ENCODE results near the gene NAPA.

Gene NAPA

GRCh38 chr19:47480658-47481057 lies 34.2 kb downstream of the NAPA start:
- TF ChIP-seq POLR2A (IDR thresholded peaks at IDR 0.05; ENCODE audit: low read depth, low read length): no peak
- no peak for DNase-seq (ENCODE audit: insufficient read length, low spot score)

GRCh38 chr19:47479701-47480503 lies 35.0 kb downstream of the NAPA start:
- FAIRE-seq: no peak
- no peak for TF ChIP-seq POLR2A (IDR thresholded peaks at IDR 0.05; ENCODE audit: low read depth, low read length)
- no peak for DNase-seq (ENCODE audit: insufficient read length, low spot score)

More at GRCh38 chr19:47480658-47481057, 34.2 kb downstream of the NAPA start:
- no peak for FAIRE-seq

- DNase-seq (ENCODE audit: insufficient read length, low spot score) (no peak), FAIRE-seq (no peak)
- TF ChIP-seq POLR2A (IDR thresholded peaks at IDR 0.05; ENCODE audit: low read depth, low read length): no peak
Observed at GRCh38 chr19:47476438-47476972, 38.4 kb downstream of the NAPA start.

GRCh38 chr19:47475465-47475864 lies 39.4 kb downstream of the NAPA start:
- DNase-seq (ENCODE audit: insufficient read length, low spot score): no peak
- no peak for TF ChIP-seq POLR2A (IDR thresholded peaks at IDR 0.05; ENCODE audit: low read depth, low read length)
- no peak for FAIRE-seq

GRCh38 chr19:47473336-47473735 lies 41.5 kb downstream of the NAPA start:
- no peak for TF ChIP-seq POLR2A (IDR thresholded peaks at IDR 0.05; ENCODE audit: low read depth, low read length)
- FAIRE-seq: no peak
- no peak for DNase-seq (ENCODE audit: insufficient read length, low spot score)

GRCh38 chr19:47471733-47472457 lies 43.0 kb downstream of the NAPA start, which contains the start of gene SLC8A2:
SLC8A2 (minus strand) TSS chr19:47471893; CDS start chr19:47466403, 5,490 bp downstream.
- TF ChIP-seq POLR2A (IDR thresholded peaks at IDR 0.05; ENCODE audit: low read depth, low read length): no peak
- FAIRE-seq (no peak), DNase-seq (ENCODE audit: insufficient read length, low spot score) (peak; percentile 65)

GRCh38 chr19:47471381-47471732 lies 43.5 kb downstream of the NAPA start:
- FAIRE-seq (no peak), DNase-seq (ENCODE audit: insufficient read length, low spot score) (no peak)
- TF ChIP-seq POLR2A (IDR thresholded peaks at IDR 0.05; ENCODE audit: low read depth, low read length): no peak

GRCh38 chr19:47470447-47471195 lies 44.2 kb downstream of the NAPA start:
- DNase-seq (ENCODE audit: insufficient read length, low spot score) (no peak), FAIRE-seq (no peak)
- no peak for TF ChIP-seq POLR2A (IDR thresholded peaks at IDR 0.05; ENCODE audit: low read depth, low read length)

- no peak for DNase-seq (ENCODE audit: insufficient read length, low spot score)
- TF ChIP-seq POLR2A (IDR thresholded peaks at IDR 0.05; ENCODE audit: low read depth, low read length): no peak
- no peak for FAIRE-seq
Observed at GRCh38 chr19:47469719-47470118, 45.1 kb downstream of the NAPA start.

GRCh38 chr19:47469363-47469700 lies 45.5 kb downstream of the NAPA start:
- no peak for DNase-seq (ENCODE audit: insufficient read length, low spot score)
- no peak for TF ChIP-seq POLR2A (IDR thresholded peaks at IDR 0.05; ENCODE audit: low read depth, low read length)
- FAIRE-seq: no peak

GRCh38 chr19:47467914-47468313 lies 46.9 kb downstream of the NAPA start:
- FAIRE-seq (no peak), DNase-seq (ENCODE audit: insufficient read length, low spot score) (no peak)
- TF ChIP-seq POLR2A (IDR thresholded peaks at IDR 0.05; ENCODE audit: low read depth, low read length): no peak

GRCh38 chr19:47465957-47466356 lies 48.9 kb downstream of the NAPA start:
- no peak for FAIRE-seq
- no peak for DNase-seq (ENCODE audit: insufficient read length, low spot score)
- no peak for TF ChIP-seq POLR2A (IDR thresholded peaks at IDR 0.05; ENCODE audit: low read depth, low read length)

- no peak for FAIRE-seq
- DNase-seq (ENCODE audit: insufficient read length, low spot score): no peak
- TF ChIP-seq POLR2A (IDR thresholded peaks at IDR 0.05; ENCODE audit: low read depth, low read length): no peak
Observed at GRCh38 chr19:47464675-47465419, 50.0 kb downstream of the NAPA start.

Measured in H54 (cell line).